GM13976 (cell line): Measurements from ENCODE around the gene KHDC4.

Experiments used
- DNase-seq: peaks from one replicate; pipeline ENCODE4 v3.0.0; 2012; ENCODE audit warnings: low spot score
- in situ Hi-C: fragments of 300-500 bp; cut with MboI; formaldehyde crosslinking; loops from one replicate; pipeline ENCODE4 v1.12.0; 2022; ENCODE audit warnings: low sequenced_read_pairs, mixed read lengths, inconsistent platforms; ENCODE audit not compliant: unreplicated experiment
- TF ChIP-seq, protein P1 (sequence below): IDR thresholded peaks from 2 replicates; pipeline ENCODE4 v1.5.1; 2012; ENCODE audit warnings: borderline replicate concordance, mild to moderate bottlenecking; ENCODE audit not compliant: insufficient read depth; ENCODE audit errors: extremely low read depth, missing control alignments, control extremely low read depth

Gene KHDC4

DNA sequence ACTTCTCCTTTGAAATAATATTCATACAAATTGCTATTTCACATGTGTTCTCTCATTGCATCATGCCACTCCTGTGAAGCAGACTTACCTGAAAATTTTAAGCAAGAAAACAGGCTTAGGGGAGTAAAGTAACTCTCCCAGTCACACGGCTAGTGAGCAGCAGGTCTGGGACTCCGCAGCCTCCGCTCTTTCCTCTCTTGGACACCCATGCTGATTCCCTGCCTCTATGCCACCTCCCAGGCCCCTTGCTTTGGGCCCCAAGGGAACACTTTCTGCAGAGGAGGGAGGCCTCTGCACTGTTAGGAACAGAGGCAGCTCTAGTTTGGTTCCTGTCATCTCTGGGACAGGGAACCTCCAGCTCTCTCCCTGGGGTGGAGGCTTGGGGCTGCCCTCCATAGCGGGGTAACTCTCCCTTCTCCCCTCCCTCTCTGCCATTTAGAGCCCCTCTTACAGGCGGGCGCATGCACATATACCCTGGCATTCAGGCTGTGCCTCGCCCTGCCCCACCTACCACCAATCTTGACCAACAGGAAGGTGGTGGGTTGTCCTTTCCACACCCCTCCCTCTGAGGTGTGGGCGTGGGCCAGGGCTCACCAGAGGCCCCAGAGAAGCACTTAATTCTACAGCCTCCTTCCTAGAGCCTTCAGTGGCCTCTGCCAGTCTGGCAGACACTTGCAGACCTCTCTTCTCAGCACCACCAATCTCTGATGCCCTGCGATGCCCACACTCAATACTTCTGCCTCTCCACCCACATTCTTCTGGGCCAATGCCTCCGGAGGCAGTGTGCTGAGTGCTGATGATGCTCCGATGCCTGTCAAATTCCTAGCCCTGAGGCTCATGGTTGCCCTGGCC lies 7.0 kb upstream of the KHDC4 start, which contains the start of gene RXFP4:
Gene RXFP4, plus strand, starts transcription at position 646 of the 852 bp plus-strand sequence. Its CDS starts 72 bp downstream, at position 718.
- in situ Hi-C loops = no loop called here
- TF ChIP-seq, protein P1, sequence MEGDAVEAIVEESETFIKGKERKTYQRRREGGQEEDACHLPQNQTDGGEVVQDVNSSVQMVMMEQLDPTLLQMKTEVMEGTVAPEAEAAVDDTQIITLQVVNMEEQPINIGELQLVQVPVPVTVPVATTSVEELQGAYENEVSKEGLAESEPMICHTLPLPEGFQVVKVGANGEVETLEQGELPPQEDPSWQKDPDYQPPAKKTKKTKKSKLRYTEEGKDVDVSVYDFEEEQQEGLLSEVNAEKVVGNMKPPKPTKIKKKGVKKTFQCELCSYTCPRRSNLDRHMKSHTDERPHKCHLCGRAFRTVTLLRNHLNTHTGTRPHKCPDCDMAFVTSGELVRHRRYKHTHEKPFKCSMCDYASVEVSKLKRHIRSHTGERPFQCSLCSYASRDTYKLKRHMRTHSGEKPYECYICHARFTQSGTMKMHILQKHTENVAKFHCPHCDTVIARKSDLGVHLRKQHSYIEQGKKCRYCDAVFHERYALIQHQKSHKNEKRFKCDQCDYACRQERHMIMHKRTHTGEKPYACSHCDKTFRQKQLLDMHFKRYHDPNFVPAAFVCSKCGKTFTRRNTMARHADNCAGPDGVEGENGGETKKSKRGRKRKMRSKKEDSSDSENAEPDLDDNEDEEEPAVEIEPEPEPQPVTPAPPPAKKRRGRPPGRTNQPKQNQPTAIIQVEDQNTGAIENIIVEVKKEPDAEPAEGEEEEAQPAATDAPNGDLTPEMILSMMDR = no peak
- no peak for DNase-seq

DNA sequence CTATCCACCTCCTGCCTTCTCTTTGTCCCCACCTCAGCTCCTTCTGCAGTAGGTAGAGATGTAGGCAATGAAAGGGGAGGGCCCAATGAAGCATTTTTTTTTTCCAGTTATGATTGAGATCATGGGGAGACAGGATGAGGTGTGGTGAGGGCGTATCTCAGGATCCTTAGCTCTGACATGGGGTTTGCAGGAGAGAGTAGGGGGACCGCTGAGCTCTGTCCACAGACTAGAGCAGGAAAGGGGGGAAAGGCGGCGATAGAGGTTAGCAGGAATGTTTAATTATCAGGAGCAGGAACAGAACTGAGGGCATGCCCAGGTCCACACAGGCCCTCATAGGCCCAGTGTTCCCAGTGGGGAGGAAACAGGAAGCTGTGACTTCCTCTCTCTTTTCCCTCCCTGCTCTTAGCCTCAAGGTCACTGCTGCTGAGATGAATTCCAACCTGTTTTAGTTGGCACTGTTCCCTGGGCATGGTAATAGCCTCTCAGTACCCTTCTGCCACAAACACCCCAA lies 6.3 kb upstream of the KHDC4 start:
- no peak for DNase-seq
- in situ Hi-C loops = no loop called here

DNA sequence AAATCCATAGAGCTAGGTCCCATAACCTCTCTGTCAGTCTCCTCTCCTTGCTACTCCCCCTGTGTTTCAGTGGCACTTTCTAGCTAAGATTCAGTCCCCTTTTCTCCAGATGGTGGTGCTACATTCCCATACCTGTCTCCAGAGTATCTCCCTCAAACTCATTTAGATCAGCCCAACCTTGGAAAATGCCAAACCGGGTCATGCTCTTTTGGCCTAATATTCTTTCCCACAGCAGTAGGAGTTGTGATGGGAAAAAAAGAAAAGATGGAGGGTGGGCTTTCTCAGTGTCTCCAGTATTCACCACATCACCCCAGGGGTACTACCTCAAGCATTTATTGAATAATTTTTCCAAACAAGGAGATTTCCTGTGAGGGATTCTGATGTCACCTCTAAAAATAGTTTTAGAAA lies 4.0 kb upstream of the KHDC4 start:
- DNase-seq = peak; percentile 74
- TF ChIP-seq, protein P1 = peak; percentile 61
- in situ Hi-C loops = no loop called here

More for the DNA sequence above, 6.3 kb upstream of the KHDC4 start:
- TF ChIP-seq, protein P1 = no peak

DNA sequence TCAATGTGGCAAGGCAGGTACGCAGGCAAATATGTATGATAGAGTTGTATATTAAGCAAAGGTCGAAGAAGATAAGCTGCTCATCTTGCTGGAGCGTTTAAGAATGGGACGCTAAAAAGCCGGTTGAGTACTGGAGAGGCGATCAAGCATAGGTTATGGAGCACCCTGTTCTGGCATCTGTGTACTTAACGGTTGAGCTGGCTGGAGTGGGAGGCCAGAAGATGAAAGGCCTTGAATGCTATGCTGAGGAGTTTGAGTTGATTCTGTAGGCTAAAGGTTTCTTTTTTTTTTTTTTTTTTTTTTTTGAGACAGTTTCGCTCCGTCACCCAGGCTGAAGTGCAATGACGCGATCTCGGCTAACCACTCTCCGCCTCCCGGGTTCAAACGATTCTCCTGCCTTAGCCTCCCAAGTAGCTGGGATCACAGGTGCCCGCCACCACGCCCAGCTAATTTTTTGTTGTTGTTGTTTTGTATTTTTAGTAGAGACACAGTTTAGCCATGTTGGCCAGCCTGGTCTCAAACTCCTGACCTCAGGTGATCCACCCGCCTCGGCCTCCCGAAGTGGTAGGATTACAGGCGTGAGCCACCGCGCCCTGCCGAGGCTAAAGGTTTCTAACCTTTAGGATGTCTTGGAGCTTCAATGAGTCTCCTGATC lies 850 bp upstream of the KHDC4 start:
- TF ChIP-seq, protein P1 = no peak
- no peak for DNase-seq
- in situ Hi-C loops = no loop called here

DNA sequence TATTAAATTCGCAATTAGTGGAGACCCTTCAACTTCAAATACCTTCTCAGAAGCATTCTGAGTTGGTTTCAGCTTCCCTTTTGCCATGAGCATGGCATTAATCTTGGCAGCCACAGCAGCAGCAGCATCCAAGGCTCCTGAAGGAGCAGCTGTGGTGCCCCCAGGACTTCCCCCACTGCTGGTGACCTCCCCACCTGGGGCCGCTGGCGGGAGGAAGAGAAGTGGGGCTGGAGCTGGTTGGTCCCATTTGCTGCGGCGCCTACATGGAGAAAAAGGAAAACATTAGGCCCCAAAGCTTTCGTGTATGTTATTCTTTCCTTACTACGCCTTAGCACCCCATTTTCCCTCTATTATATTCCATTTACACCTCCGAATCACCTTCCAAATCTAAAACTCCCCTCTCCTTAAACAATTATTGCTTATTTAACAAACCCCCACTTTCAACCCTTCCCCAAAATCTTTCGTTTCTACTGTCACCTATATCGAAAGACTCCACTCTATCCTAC lies 569 bp downstream of the KHDC4 start:
- no peak for DNase-seq
- TF ChIP-seq, protein P1 = no peak
- in situ Hi-C loops = no loop called here

DNA sequence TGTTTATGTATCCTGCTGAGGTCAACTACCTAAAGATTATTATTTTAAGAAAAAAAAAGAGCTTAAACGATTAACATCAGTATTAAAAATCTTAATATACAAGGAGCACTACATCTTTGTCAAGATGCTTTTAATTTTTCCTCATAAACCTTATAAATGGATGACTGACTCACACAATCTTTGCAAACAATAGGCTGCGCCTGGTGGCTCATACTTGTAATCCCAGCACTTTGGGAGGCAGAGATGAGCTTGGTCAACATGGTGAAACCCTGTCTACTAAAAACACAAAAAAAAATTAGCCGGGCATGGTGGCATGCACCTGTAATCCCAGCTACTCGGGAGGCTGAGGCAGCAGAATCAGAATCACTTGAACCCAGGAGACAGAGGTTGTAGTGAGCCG lies 1.7 kb downstream of the KHDC4 start:
- in situ Hi-C loops = no loop called here
- TF ChIP-seq, protein P1 = no peak
- DNase-seq = no peak
